BJ (cell line): ENCODE data around the gene ATXN10. TPM values are rescaled to one million over a fixed set of nuclear protein-coding genes. Genes with fewer than 3 reads are reported as not detected.

Experiments
- CTCF ChIA-PET: fragments of 350-600 bp; formaldehyde crosslinking; extraction: SDS; loops from one replicate; lab custom pipeline; 2021; ENCODE audit warnings: antibody characterized with exemption, inconsistent platforms; lab: Yijun Ruan, JAX
- POLR2A ChIA-PET: fragments of 300-600 bp; sonication (Branson Sonifier 250); formaldehyde crosslinking; extraction: SDS; loops from one replicate; lab custom pipeline; 2021; ENCODE audit warnings: antibody characterized with exemption; lab: Charles Lee
- DNase-seq: peaks from one replicate; pipeline ENCODE4 v3.0.0-alpha.2; 2011; ENCODE audit warnings: low read depth
- H3K27me3 ChIP-seq: 2 replicates; pipeline ENCODE4 v1.6.0; 2011; ENCODE audit warnings: low read length; ENCODE audit not compliant: control insufficient read depth, insufficient read depth
- H3K36me3 ChIP-seq: 2 replicates; pipeline ENCODE4 v1.5.1; 2011; ENCODE audit warnings: low read length; ENCODE audit not compliant: control insufficient read depth, insufficient read depth
- H3K4me3 ChIP-seq: 2 replicates; pipeline ENCODE4 v1.5.1; 2011; ENCODE audit warnings: low read depth, mild to moderate bottlenecking, control low read depth, low read length
- polyA plus RNA-seq: library from polyadenylated mRNA; depleted of rRNA; stranded (reverse); fragments of >200 nt; gene quantifications from 2 replicates; pipeline ENCODE4 v1.2.3, GENCODE V29; 2011
- TF ChIP-seq, protein P1 (sequence below): IDR thresholded peaks from 2 replicates; pipeline ENCODE4 v1.5.1; 2011; ENCODE audit warnings: low read depth, mild to moderate bottlenecking, control low read depth, inconsistent platforms, low read length, moderate library complexity; ENCODE audit not compliant: insufficient read depth

Gene ATXN10
- polyA plus RNA-seq, 1 experiment = 328 TPM

GRCh38 chr22:45781459-45781858 lies 109.8 kb downstream of the ATXN10 start:
- ChIA-PET POLR2A (no interaction called here), CTCF (interaction anchor here (0.8 kb wide), 1 partner anchor 82 kb away, joined by 3 read pairs; no protein-coding TSS in a partner anchor)
- DNase-seq = no peak
- H3K36me3 ChIP-seq = peaks cover 2% of the 10 kb centered on the region
- H3K4me3 ChIP-seq = no peak overlapping the region
- no peaks in the 10 kb centered on the region for H3K27me3 ChIP-seq
- TF ChIP-seq, protein P1, sequence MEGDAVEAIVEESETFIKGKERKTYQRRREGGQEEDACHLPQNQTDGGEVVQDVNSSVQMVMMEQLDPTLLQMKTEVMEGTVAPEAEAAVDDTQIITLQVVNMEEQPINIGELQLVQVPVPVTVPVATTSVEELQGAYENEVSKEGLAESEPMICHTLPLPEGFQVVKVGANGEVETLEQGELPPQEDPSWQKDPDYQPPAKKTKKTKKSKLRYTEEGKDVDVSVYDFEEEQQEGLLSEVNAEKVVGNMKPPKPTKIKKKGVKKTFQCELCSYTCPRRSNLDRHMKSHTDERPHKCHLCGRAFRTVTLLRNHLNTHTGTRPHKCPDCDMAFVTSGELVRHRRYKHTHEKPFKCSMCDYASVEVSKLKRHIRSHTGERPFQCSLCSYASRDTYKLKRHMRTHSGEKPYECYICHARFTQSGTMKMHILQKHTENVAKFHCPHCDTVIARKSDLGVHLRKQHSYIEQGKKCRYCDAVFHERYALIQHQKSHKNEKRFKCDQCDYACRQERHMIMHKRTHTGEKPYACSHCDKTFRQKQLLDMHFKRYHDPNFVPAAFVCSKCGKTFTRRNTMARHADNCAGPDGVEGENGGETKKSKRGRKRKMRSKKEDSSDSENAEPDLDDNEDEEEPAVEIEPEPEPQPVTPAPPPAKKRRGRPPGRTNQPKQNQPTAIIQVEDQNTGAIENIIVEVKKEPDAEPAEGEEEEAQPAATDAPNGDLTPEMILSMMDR = no peak

- CTCF ChIA-PET = interaction anchor here (0.8 kb wide), 1 partner anchor 82 kb away, joined by 3 read pairs; no protein-coding TSS in a partner anchor
- Histone ChIP-seq H3K36me3 (peaks cover 2% of the 10 kb centered on the region), H3K27me3 (no peaks in the 10 kb centered on the region), H3K4me3 (no peak overlapping the region)
- no peak for DNase-seq
- POLR2A ChIA-PET = no interaction called here
- TF ChIP-seq, protein P1 = no peak
These were observed 110.3 kb downstream of the ATXN10 start for GRCh38 chr22:45781966-45782365.

DNA sequence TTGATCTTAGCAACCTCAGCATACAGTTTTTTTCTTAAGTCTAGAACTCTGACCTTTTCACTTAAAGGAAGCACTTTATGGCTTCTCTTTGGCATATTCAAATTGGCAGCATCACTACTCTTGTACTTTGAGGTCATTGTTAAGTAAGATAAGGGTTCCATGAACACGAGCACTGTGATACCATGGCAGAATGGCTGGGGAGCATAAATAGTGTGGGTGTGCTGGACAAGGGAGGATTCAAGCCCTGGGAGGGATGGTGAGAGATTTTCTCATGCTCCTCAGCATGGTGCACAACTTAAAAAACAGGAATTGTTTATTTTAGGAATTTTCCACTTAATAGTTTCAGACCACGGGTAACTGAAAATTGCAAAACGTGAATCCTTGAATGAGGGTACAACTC lies 111.4 kb downstream of the ATXN10 start:
- H3K27me3 ChIP-seq = no peaks in the 10 kb centered on the region
- ChIA-PET CTCF (no interaction called here), POLR2A (no interaction called here)
- peaks cover 2% of the 10 kb centered on the region for H3K36me3 ChIP-seq
- TF ChIP-seq, protein P1 = no peak
- H3K4me3 ChIP-seq = no peak overlapping the region
- no peak for DNase-seq

GRCh38 chr22:45783690-45784089 lies 112.1 kb downstream of the ATXN10 start:
- Histone ChIP-seq H3K27me3 (no peaks in the 10 kb centered on the region), H3K36me3 (peaks cover 2% of the 10 kb centered on the region), H3K4me3 (no peak overlapping the region)
- TF ChIP-seq, protein P1 = no peak
- POLR2A ChIA-PET = no interaction called here
- CTCF ChIA-PET = interaction anchor here (0.6 kb wide), 1 partner anchor 1842 kb away, joined by 3 read pairs; no protein-coding TSS in a partner anchor
- no peak for DNase-seq

- no peak overlapping the region for H3K4me3 ChIP-seq
- no peak for DNase-seq
- TF ChIP-seq, protein P1 = no peak
- H3K27me3 ChIP-seq = no peaks in the 10 kb centered on the region
- ChIA-PET CTCF (interaction anchor here (0.6 to 1.2 kb wide), 3 partner anchors 24 to 52 kb away, joined by 3 to 4 read pairs (median 3); no protein-coding TSS in a partner anchor), POLR2A (no interaction called here)
- H3K36me3 ChIP-seq = no peaks in the 10 kb centered on the region
These were observed 113.0 kb downstream of the ATXN10 start for GRCh38 chr22:45784357-45785277.
